ENCODE measurements around the gene DRC3. TPM values are rescaled to one million over a fixed set of nuclear protein-coding genes. Genes with fewer than 3 reads are reported as not detected.

DRC3 gene
- total RNA-seq, 1 donor from 2014 or later, result 3.3 TPM

GRCh38 chr17:18028114-18028951, 55.7 kb downstream of the DRC3 start:
- Histone ChIP-seq H3K27me3 (no peaks in the 10 kb centered on the region), H3K27ac (no peak overlapping the region), H3K36me3 (peaks cover 6% of the 10 kb centered on the region), H3K4me3 (no peak overlapping the region), H3K9me3 (no peaks in the 10 kb centered on the region), H3K4me1 (peaks cover 6% of the 10 kb centered on the region)
- DNase-seq (no peak), ATAC-seq (no peak)
- intact Hi-C loops (cut with DNase I), result no loop called here
- no peak for TF ChIP-seq CTCF (IDR thresholded peaks at IDR 0.05)

GRCh38 chr17:18028952-18029540, 56.4 kb downstream of the DRC3 start:
- no peak for TF ChIP-seq CTCF (IDR thresholded peaks at IDR 0.05)
- DNase-seq, result no peak
- Histone ChIP-seq H3K27ac (no peak overlapping the region), H3K36me3 (peaks cover 6% of the 10 kb centered on the region), H3K4me1 (peaks cover 6% of the 10 kb centered on the region), H3K27me3 (no peaks in the 10 kb centered on the region), H3K9me3 (no peaks in the 10 kb centered on the region), H3K4me3 (no peak overlapping the region)
- no peak for ATAC-seq
- intact Hi-C loops (cut with DNase I), result no loop called here

GRCh38 chr17:18031955-18032354, 59.3 kb downstream of the DRC3 start:
- Histone ChIP-seq H3K4me3 (no peak overlapping the region), H3K4me1 (peaks cover 5% of the 10 kb centered on the region), H3K27me3 (no peaks in the 10 kb centered on the region), H3K9me3 (no peaks in the 10 kb centered on the region), H3K27ac (no peak overlapping the region), H3K36me3 (peaks cover 6% of the 10 kb centered on the region)
- intact Hi-C loops (cut with DNase I), result no loop called here
- no peak for TF ChIP-seq CTCF (IDR thresholded peaks at IDR 0.05)
- ATAC-seq (no peak), DNase-seq (no peak)

- no peaks in the 10 kb centered on the region for H3K9me3 ChIP-seq
- no peaks in the 10 kb centered on the region for H3K36me3 ChIP-seq
- TF ChIP-seq CTCF (IDR thresholded peaks at IDR 0.05), result peak; percentile 64
- ATAC-seq (peak; percentile 96), DNase-seq (no peak)
- H3K4me1 ChIP-seq, result peaks cover 21% of the 10 kb centered on the region
- H3K27ac ChIP-seq, result no peak overlapping the region
- no peaks in the 10 kb centered on the region for H3K27me3 ChIP-seq
- no peak overlapping the region for H3K4me3 ChIP-seq
- intact Hi-C loops (cut with DNase I), result no loop called here
Measured at GRCh38 chr17:18033442-18034099, 60.9 kb downstream of the DRC3 start.

- Histone ChIP-seq H3K27ac (no peak overlapping the region), H3K4me1 (peaks cover 27% of the 10 kb centered on the region), H3K27me3 (no peaks in the 10 kb centered on the region), H3K9me3 (no peaks in the 10 kb centered on the region), H3K36me3 (no peaks in the 10 kb centered on the region), H3K4me3 (no peak overlapping the region)
- intact Hi-C loops (cut with DNase I), result no loop called here
- no peak for ATAC-seq
- no peak for TF ChIP-seq CTCF (IDR thresholded peaks at IDR 0.05)
- no peak for DNase-seq
Measured at GRCh38 chr17:18035704-18036103, 63.0 kb downstream of the DRC3 start.

All from upper lobe of right lung (tissue), 1 donor.